HepG2 (cell line): ENCODE measurements around the gene LILRB4. TPM values are rescaled to one million over a fixed set of nuclear protein-coding genes. Genes with fewer than 3 reads are reported as not detected.
A peak's percentile ranks its signal among the peaks of the same experiment; 100 is the strongest.

Experiments
- BRD4 ChIP-seq: sonication (generic); formaldehyde crosslinking; IDR thresholded peaks from 2 replicates; pipeline ENCODE4 v1.4.0; 2020; ENCODE audit warnings: missing genetic modification reagents
- BRF2 ChIP-seq: sonication (generic); formaldehyde crosslinking; IDR thresholded peaks from 2 replicates; pipeline ENCODE4 v1.8.1; 2022; ENCODE audit warnings: mild to moderate bottlenecking, missing genetic modification reagents
- CC2D1A ChIP-seq: sonication (generic); formaldehyde crosslinking; IDR thresholded peaks from 2 replicates; pipeline ENCODE4 v1.8.1; 2023; ENCODE audit warnings: mild to moderate bottlenecking, missing genetic modification reagents
- CHCHD3 ChIP-seq: sonication (generic); formaldehyde crosslinking; IDR thresholded peaks from 2 replicates; pipeline ENCODE4 v1.8.0; 2022; ENCODE audit warnings: mild to moderate bottlenecking, missing genetic modification reagents, moderate library complexity
- CREB3 ChIP-seq: sonication (generic); formaldehyde crosslinking; IDR thresholded peaks from 2 replicates; pipeline ENCODE4 v1.5.0; 2020; ENCODE audit warnings: missing genetic modification reagents
- DMTF1 ChIP-seq: sonication (generic); formaldehyde crosslinking; IDR thresholded peaks from 2 replicates; pipeline ENCODE4 v1.4.0; 2020; ENCODE audit warnings: mild to moderate bottlenecking, missing genetic modification reagents
- ELF3 ChIP-seq: IDR thresholded peaks from 2 replicates; pipeline ENCODE4 v1.6.1; 2016; ENCODE audit warnings: missing genetic modification reagents, missing compliant biosample characterization
- FOSL1 ChIP-seq: sonication (generic); formaldehyde crosslinking; IDR thresholded peaks from 2 replicates; pipeline ENCODE4 v1.9.0; 2021; ENCODE audit warnings: missing genetic modification reagents, borderline replicate concordance
- FOXA1 ChIP-seq, 2 experiments: fragments of 450-650 bp in 1 of 2; sonication (generic) in 1 of 2; formaldehyde crosslinking in 1 of 2; IDR thresholded peaks; 2 replicates each; pipeline versions ENCODE4 v1.4.0 to v1.6.1; 2016 to 2020; ENCODE audit warnings: missing genetic modification reagents in 1 of 2
- GABPB1 ChIP-seq: IDR thresholded peaks from 2 replicates; pipeline ENCODE4 v1.6.1; 2016; ENCODE audit warnings: mild to moderate bottlenecking, missing genetic modification reagents, moderate library complexity, missing compliant biosample characterization
- LCORL ChIP-seq, 2 experiments: fragments of 450-650 bp in 1 of 2; sonication (generic) in 1 of 2; formaldehyde crosslinking in 1 of 2; IDR thresholded peaks; 2 replicates each; pipeline versions ENCODE4 v1.5.0 to v1.6.1; 2017 to 2020; ENCODE audit warnings: antibody characterized with exemption in 1 of 2, missing genetic modification reagents in 1 of 2
- MAF1 ChIP-seq: sonication (generic); formaldehyde crosslinking; IDR thresholded peaks from 2 replicates; pipeline ENCODE4 v1.5.0; 2020; ENCODE audit warnings: missing genetic modification reagents, borderline replicate concordance
- MED13 ChIP-seq: sonication (generic); formaldehyde crosslinking; IDR thresholded peaks from 2 replicates; pipeline ENCODE4 v1.5.0; 2020; ENCODE audit warnings: missing genetic modification reagents
- MEIS1 ChIP-seq: sonication (generic); formaldehyde crosslinking; IDR thresholded peaks from 2 replicates; pipeline ENCODE4 v1.9.0; 2021; ENCODE audit warnings: mild to moderate bottlenecking, missing genetic modification reagents, moderate library complexity, borderline replicate concordance
- MZF1 ChIP-seq: sonication (generic); formaldehyde crosslinking; IDR thresholded peaks from 2 replicates; pipeline ENCODE4 v1.8.1; 2023; ENCODE audit warnings: mild to moderate bottlenecking, missing genetic modification reagents, borderline replicate concordance
- NCOA2 ChIP-seq: sonication (generic); formaldehyde crosslinking; IDR thresholded peaks from 2 replicates; pipeline ENCODE4 v1.8.0; 2022; ENCODE audit warnings: inconsistent platforms
- SALL1 ChIP-seq: sonication (generic); formaldehyde crosslinking; IDR thresholded peaks from 2 replicates; pipeline ENCODE4 v1.8.0; 2022; ENCODE audit warnings: mild to moderate bottlenecking, missing genetic modification reagents
- SNRNP70 ChIP-seq: fragments of 200-400 bp; formaldehyde crosslinking; IDR thresholded peaks from 2 replicates; pipeline ENCODE4 v1.6.1; 2017; ENCODE audit warnings: mild to moderate bottlenecking, low read depth, low read length, moderate library complexity
- ZKSCAN1 ChIP-seq: fragments of 150-350 bp; IDR thresholded peaks from 2 replicates; pipeline ENCODE4 v1.6.1; 2014; ENCODE audit warnings: low read length
- ZNF136 ChIP-seq: sonication (generic); formaldehyde crosslinking; IDR thresholded peaks from 2 replicates; pipeline ENCODE4 v1.8.1; 2022; ENCODE audit warnings: low read depth, mild to moderate bottlenecking, moderate library complexity, missing genetic modification reagents
- ZNF230 ChIP-seq: sonication (generic); formaldehyde crosslinking; IDR thresholded peaks from 2 replicates; pipeline ENCODE4 v1.4.0; 2020; ENCODE audit warnings: mild to moderate bottlenecking, missing genetic modification reagents
- ZNF446 ChIP-seq: sonication (generic); formaldehyde crosslinking; IDR thresholded peaks from 2 replicates; pipeline ENCODE4 v1.5.0; 2020; ENCODE audit warnings: mild to moderate bottlenecking, missing genetic modification reagents
- ZNF510 ChIP-seq: sonication (generic); formaldehyde crosslinking; IDR thresholded peaks from 2 replicates; pipeline ENCODE4 v1.4.0; 2020; ENCODE audit warnings: low read depth, mild to moderate bottlenecking, missing genetic modification reagents
- ZNF563 ChIP-seq: sonication (generic); formaldehyde crosslinking; IDR thresholded peaks from 2 replicates; pipeline ENCODE4 v1.8.0; 2022; ENCODE audit warnings: mild to moderate bottlenecking, moderate library complexity, missing genetic modification reagents
- ZNF569 ChIP-seq: sonication (generic); formaldehyde crosslinking; IDR thresholded peaks from 2 replicates; pipeline ENCODE4 v1.5.0; 2020; ENCODE audit warnings: mild to moderate bottlenecking, missing genetic modification reagents, moderate library complexity, borderline replicate concordance
- ZNF598 ChIP-seq: sonication (generic); formaldehyde crosslinking; IDR thresholded peaks from 2 replicates; pipeline ENCODE4 v1.5.1; 2020; ENCODE audit warnings: mild to moderate bottlenecking, missing genetic modification reagents, borderline replicate concordance
- ZNF629 ChIP-seq: sonication (generic); formaldehyde crosslinking; conservative IDR thresholded peaks from 2 replicates; pipeline ENCODE4 v1.5.0; 2020; ENCODE audit warnings: missing genetic modification reagents
- ZNF660 ChIP-seq: sonication (generic); formaldehyde crosslinking; IDR thresholded peaks from 2 replicates; pipeline ENCODE4 v1.5.1; 2020; ENCODE audit warnings: mild to moderate bottlenecking, low read depth, missing genetic modification reagents, borderline replicate concordance
- ZNF746 ChIP-seq: sonication (generic); formaldehyde crosslinking; IDR thresholded peaks from 2 replicates; pipeline ENCODE4 v1.8.0; 2022; ENCODE audit warnings: mild to moderate bottlenecking, missing genetic modification reagents
- ZSCAN22 ChIP-seq: sonication (generic); formaldehyde crosslinking; IDR thresholded peaks from 2 replicates; pipeline ENCODE4 v1.4.0; 2020; ENCODE audit warnings: mild to moderate bottlenecking, missing genetic modification reagents
- polyA plus RNA-seq, 8 experiments: library from polyadenylated mRNA; depleted of rRNA in 3 of 8; stranded (reverse) in 7 of 8; unstranded in 1 of 8; fragments of >200 nt; fragmentation: Illumina TruSeq in 4 of 8; extraction: Trizol in 4 of 8; gene quantifications; 2 replicates each; pipeline versions ENCODE4 v1.2.1 to v1.2.3, GENCODE V29; 2011 to 2016; ENCODE audit warnings: low read depth in 4 of 8, missing spikeins in 1 of 8, mixed read lengths in 1 of 8; ENCODE audit not compliant: insufficient read depth in 1 of 8
- total RNA-seq, 5 experiments: library from RNA; depleted of rRNA; stranded (reverse); fragments of >200 nt; fragmentation: Illumina TruSeq; extraction: Trizol; gene quantifications; 2 replicates each; pipeline ENCODE4 v1.2.3, GENCODE V29; 2016; ENCODE audit warnings: low read depth in 1 of 5

LILRB4 gene
- total and polyA plus RNA-seq, 2 of the 13 experiments (the other 11 are each of a cell fraction or from before 2014, with no cell fraction given): not detected

- no peak for TF ChIP-seq ZNF660 (CRISPR knock-in tag)
- peak; percentile 35; the same call in 1 of the 2 replicates for TF ChIP-seq ZNF446 (CRISPR knock-in tag)
- no peak for TF ChIP-seq SNRNP70
- TF ChIP-seq MAF1 (CRISPR knock-in tag): peak; percentile 45; the same call in 1 of the 2 replicates
- no peak for TF ChIP-seq MED13 (CRISPR knock-in tag)
- no peak for TF ChIP-seq BRD4 (CRISPR knock-in tag)
- no peak for TF ChIP-seq MEIS1
- no peak for TF ChIP-seq FOXA1 (IDR thresholded peaks at IDR 0.05)
- TF ChIP-seq FOXA1 (CRISPR knock-in tag; IDR thresholded peaks at IDR 0.05): no peak
- no peak for TF ChIP-seq CC2D1A (CRISPR knock-in tag)
- TF ChIP-seq ZNF136 (CRISPR knock-in tag): no peak
- no peak for TF ChIP-seq ZNF569 (CRISPR knock-in tag)
- TF ChIP-seq ZKSCAN1: no peak
- TF ChIP-seq ZNF598 (CRISPR knock-in tag): no peak
- no peak for TF ChIP-seq BRF2 (CRISPR knock-in tag)
- TF ChIP-seq ZSCAN22 (CRISPR knock-in tag): no peak
- TF ChIP-seq DMTF1 (CRISPR knock-in tag): no peak
- peak; percentile 82 for TF ChIP-seq SALL1 (CRISPR knock-in tag)
- TF ChIP-seq ZNF563: 0 out of 2 replicates have a peak, but pooled peaks have one; percentile 48
- TF ChIP-seq FOSL1 (CRISPR knock-in tag): no peak
- TF ChIP-seq CHCHD3 (CRISPR knock-in tag): no peak
- no peak for TF ChIP-seq GABPB1 (CRISPR knock-in tag)
- peak; percentile 69 for TF ChIP-seq ELF3
- TF ChIP-seq ZNF746 (CRISPR knock-in tag): no peak
- no peak for TF ChIP-seq MZF1 (CRISPR knock-in tag)
- TF ChIP-seq ZNF629 (CRISPR knock-in tag): no peak
- peak; percentile 81; the same call in 1 of the 2 replicates for TF ChIP-seq CREB3 (CRISPR knock-in tag)
- TF ChIP-seq NCOA2 (CRISPR knock-in tag): peak; percentile 28; the same call in 1 of the 2 replicates
- TF ChIP-seq ZNF510 (CRISPR knock-in tag): no peak
- no peak for TF ChIP-seq ZNF230 (CRISPR knock-in tag)
- no peak for TF ChIP-seq LCORL (IDR thresholded peaks at IDR 0.05)
- no peak for TF ChIP-seq LCORL (CRISPR knock-in tag; IDR thresholded peaks at IDR 0.05)
Measured at GRCh38 chr19:54684527-54684926, 21.7 kb downstream of the LILRB4 start (continued).
